Neural cell (in vitro differentiated cells): ENCODE data around the gene SHMT2.

Experiments
- CTCF ChIP-seq: fragments of 450-650 bp; IDR thresholded peaks from 2 replicates; pipeline ENCODE4 v1.5.1; 2014; ENCODE audit warnings: antibody characterized with exemption, mild to moderate bottlenecking, moderate library complexity; ENCODE audit not compliant: poor library complexity, severe bottlenecking
- EP300 ChIP-seq: fragments of 450-650 bp; conservative IDR thresholded peaks from 2 replicates; pipeline ENCODE4 v1.6.1; 2014; ENCODE audit warnings: antibody characterized with exemption, mild to moderate bottlenecking, moderate library complexity; ENCODE audit not compliant: poor library complexity, severe bottlenecking
- EZH2 ChIP-seq: fragments of 200-600, 300-800 bp; shearing (Covaris generic), sonication (generic); IDR thresholded peaks from 2 replicates; pipeline ENCODE4 v1.6.1; 2014; ENCODE audit warnings: antibody characterized with exemption, low read length, borderline replicate concordance, mild to moderate bottlenecking; ENCODE audit not compliant: insufficient read depth, poor library complexity, severe bottlenecking
- RAD21 ChIP-seq: fragments of 450-650 bp; conservative IDR thresholded peaks from 2 replicates; pipeline ENCODE4 v1.6.1; 2014; ENCODE audit warnings: antibody characterized with exemption, mild to moderate bottlenecking, moderate library complexity

GRCh38 chr12:57210926-57211692 is 18.4 kb upstream of the SHMT2 start:
- TF ChIP-seq CTCF (no peak), EP300 (no peak), RAD21 (no peak), EZH2 (no peak)
